Measurements from ENCODE around the gene LPCAT3.

The LPCAT3 gene

DNA sequence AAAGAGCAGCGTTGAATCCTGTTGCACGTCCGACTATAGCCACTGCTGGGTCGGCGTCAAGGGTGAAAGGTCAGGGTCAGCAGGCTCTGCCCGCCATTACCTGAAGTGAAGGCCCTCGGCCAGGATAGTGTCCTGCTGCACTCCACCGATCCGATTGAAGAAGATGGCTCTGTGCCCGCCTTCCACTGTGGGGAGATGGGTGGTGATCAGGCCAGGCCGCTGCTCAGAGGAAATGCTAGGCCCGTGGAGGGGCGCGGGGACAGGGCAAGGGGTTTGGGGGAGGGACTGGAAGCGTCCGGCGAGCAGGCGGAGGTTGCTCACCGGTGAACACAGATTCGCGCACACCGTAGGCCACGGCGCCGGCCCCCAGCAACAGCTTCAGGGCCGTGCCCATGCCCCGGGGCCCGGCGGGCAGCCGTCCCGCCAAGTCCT is 48.2 kb downstream of the LPCAT3 start:
- Histone ChIP-seq H3K9ac (ENCODE audit: low read depth, low read length) (peak overlapping the region; percentile 94), H3K36me3 (ENCODE audit: insufficient read depth, low read length) (peaks cover 39% of the 10 kb centered on the region)

DNA sequence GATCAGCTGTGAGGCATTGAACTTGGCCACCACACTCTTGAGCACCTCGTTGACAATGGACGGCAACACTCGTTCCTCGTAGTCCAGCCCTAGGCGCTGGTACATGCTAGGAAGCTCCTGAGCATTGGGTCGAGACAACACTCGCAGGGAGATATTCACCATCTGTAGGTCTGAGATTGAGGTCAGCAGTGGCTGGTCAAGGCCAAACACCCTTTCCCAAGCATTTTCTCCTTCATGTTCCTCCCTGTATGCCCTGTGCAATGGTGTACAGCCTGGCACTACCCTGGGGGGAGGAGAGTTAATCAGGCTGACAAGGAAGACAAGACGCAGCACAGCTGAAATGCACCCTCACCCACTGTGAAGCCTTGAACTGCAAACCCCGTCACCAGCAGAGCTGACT is 49.9 kb downstream of the LPCAT3 start:
- H3K36me3 ChIP-seq (ENCODE audit: insufficient read depth, low read length) = peaks cover 29% of the 10 kb centered on the region
- no peaks in the 10 kb centered on the region for H3K9me3 ChIP-seq (ENCODE audit: control insufficient read depth, insufficient read depth, low read length)
- no peak overlapping the region for H3K9ac ChIP-seq (ENCODE audit: low read depth, low read length)
- H3K4me1 ChIP-seq (ENCODE audit: insufficient read depth, low read length) = no peaks in the 10 kb centered on the region; the same call in 1 of the 2 replicates

More for the DNA sequence above, 48.2 kb downstream of the LPCAT3 start:
- Histone ChIP-seq H3K9me3 (ENCODE audit: control insufficient read depth, insufficient read depth, low read length) (no peaks in the 10 kb centered on the region), H3K4me1 (ENCODE audit: insufficient read depth, low read length) (no peaks in the 10 kb centered on the region; the same call in 1 of the 2 replicates)

DNA sequence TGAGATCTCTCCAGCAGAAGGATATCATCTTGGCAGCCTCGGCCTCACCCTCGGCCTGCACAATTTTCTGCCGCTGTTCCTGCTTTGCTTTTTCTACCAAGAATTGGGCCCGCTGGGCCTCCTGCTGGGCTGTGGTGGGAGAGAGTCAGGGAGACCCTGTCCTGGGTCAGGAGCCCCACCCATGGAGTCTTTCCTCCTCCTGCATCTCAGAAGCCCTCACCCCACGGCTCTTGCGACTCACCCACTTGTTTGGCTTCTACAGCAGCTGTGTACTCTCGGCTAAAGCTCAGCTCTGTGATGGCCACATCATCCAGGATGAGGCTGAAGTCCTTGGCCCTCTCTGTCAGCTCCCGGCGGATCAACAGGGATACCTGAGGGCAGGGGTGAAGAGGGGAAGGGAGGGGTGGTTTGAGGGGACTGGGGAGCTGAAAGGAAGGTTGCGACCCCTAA is 50.6 kb downstream of the LPCAT3 start:
- Histone ChIP-seq H3K4me1 (ENCODE audit: insufficient read depth, low read length) (peaks cover 1% of the 10 kb centered on the region; the same call in 1 of the 2 replicates), H3K9me3 (ENCODE audit: control insufficient read depth, insufficient read depth, low read length) (no peaks in the 10 kb centered on the region), H3K36me3 (ENCODE audit: insufficient read depth, low read length) (peaks cover 29% of the 10 kb centered on the region), H3K9ac (ENCODE audit: low read depth, low read length) (no peak overlapping the region)

DNA sequence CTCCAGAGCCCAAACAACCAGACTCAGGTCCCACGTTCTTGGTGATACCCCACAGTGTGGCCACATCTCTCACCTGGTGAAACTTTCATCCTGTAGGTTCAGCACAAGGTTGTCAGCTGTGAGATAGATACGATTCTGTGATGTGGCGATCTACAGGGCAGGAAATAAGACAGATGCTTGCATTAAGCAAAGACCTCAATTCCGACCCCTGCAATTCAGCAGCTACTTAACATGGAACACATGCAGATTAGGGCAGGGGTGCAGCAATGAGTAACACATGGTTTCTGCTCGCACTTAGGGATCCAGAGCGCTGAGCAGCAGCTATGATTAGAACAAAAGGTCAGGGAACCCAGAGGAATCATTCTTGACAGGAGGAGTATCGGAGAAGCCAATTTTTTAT is 51.9 kb downstream of the LPCAT3 start:
- H3K36me3 ChIP-seq (ENCODE audit: insufficient read depth, low read length) = peaks cover 29% of the 10 kb centered on the region
- peaks cover 8% of the 10 kb centered on the region; the same call in 1 of the 2 replicates for H3K4me1 ChIP-seq (ENCODE audit: insufficient read depth, low read length)
- H3K9ac ChIP-seq (ENCODE audit: low read depth, low read length) = no peak overlapping the region
- no peaks in the 10 kb centered on the region for H3K9me3 ChIP-seq (ENCODE audit: control insufficient read depth, insufficient read depth, low read length)

DNA sequence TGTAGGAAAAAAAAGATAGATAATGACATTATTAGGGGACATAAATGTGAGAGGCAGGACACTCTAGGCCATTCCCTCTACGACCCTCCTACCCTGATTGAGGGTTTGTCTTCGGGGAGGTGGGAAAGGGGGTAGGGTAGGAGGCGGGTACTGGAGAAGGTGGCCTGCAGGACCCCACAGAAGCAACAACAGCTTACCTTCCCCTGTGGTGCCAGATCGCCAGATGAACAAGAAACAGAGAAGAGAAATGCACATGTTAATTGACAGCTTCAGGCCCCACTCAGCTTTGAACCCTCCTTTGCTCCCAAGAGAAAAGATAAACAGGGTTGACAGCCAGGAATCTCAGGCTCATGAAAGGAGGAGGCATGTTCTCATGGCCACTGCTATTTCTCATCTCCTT is 52.6 kb downstream of the LPCAT3 start:
- Histone ChIP-seq H3K36me3 (ENCODE audit: insufficient read depth, low read length) (peaks cover 29% of the 10 kb centered on the region), H3K4me1 (ENCODE audit: insufficient read depth, low read length) (peaks cover 15% of the 10 kb centered on the region; the same call in 1 of the 2 replicates), H3K9me3 (ENCODE audit: control insufficient read depth, insufficient read depth, low read length) (no peaks in the 10 kb centered on the region), H3K9ac (ENCODE audit: low read depth, low read length) (no peak overlapping the region)

DNA sequence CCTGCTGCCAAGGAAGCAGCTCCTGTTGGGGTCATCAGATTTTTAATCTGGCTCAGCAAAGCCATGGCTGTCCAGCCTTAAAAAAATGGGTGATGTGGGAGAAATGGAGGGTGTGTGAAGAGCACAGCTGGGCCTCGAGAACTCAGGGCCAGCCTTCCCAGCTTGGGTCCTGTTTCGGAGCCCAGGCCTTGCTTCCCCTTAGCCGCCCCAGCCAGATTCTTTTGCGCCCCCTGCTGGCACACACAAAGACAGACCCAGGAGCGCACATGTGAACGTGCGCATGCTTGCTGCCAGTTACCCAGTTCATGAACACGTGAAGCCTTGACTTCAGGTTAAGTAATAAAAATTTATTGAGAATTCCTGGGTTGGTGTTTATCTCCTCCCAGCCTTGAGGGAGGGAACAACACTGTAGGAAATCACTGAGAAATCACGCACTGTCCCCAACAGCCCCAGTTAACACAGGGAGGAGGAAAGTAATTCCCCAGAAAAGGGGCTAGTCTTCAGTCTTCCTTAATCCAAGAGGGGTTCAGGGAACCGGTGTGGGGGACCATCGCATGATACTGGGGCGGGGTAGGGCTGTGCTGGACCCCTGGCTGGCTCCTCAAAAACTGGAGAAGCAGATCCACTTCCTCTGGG is 53.1 kb downstream of the LPCAT3 start:
- peaks cover 15% of the 10 kb centered on the region; the same call in 1 of the 2 replicates for H3K4me1 ChIP-seq (ENCODE audit: insufficient read depth, low read length)
- peaks cover 29% of the 10 kb centered on the region for H3K36me3 ChIP-seq (ENCODE audit: insufficient read depth, low read length)

DNA sequence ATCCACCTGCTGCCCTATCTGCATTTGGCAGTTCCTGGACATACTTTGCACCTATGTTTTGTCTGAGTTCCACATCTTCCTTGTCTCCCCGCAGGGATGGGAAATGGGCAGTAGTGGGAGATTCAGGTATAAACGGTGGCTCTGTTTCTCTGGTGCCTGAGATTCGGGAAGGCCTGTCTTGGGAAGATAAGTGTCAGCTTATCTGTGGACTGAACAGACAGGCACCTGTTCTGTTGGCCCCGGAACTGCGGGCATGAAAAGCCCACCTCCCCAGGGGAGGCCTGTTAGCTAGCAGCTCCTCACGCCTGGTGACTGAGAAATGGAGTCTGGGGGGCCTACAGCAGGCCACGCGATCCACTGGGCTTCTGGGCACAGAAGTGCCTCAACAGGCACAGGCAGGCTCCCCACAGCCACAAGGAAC is 53.7 kb downstream of the LPCAT3 start:
- no peak overlapping the region for H3K9ac ChIP-seq (ENCODE audit: low read depth, low read length)
- peaks cover 15% of the 10 kb centered on the region; the same call in 1 of the 2 replicates for H3K4me1 ChIP-seq (ENCODE audit: insufficient read depth, low read length)
- H3K36me3 ChIP-seq (ENCODE audit: insufficient read depth, low read length) = peaks cover 29% of the 10 kb centered on the region
- H3K9me3 ChIP-seq (ENCODE audit: control insufficient read depth, insufficient read depth, low read length) = no peaks in the 10 kb centered on the region

More for the DNA sequence above, 53.1 kb downstream of the LPCAT3 start:
- no peak overlapping the region for H3K9ac ChIP-seq (ENCODE audit: low read depth, low read length)
- no peaks in the 10 kb centered on the region for H3K9me3 ChIP-seq (ENCODE audit: control insufficient read depth, insufficient read depth, low read length)

DNA sequence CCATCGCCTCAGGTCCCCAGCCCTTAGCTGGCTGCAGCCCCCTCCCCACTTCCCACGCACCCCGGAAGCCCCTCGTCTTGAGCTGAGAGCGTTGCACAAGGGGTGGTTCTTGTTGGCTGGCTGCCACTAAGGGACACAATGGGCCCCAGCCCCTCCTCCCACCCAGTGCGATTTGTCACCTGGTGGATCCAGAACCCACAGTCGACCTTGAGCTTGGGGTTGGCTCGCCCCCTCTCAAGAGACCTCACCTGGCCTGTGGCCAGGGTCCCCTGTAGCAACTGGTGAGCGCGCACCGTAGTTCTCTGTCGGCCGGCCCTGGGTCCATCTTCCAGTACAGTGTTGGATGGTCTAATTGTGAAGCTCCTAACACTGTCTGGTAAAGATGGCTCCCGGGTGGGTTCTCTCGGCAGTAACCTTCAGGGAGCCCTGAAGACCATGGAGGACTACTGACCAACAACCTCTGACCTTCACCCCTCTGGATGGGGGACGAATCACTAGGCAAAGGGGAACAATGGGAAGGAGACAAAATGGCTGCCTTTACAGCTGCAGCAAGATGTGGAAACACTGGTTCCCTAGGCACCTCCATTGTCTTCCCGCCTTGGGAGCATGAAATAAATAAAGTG is 54.4 kb downstream of the LPCAT3 start:
- H3K4me1 ChIP-seq (ENCODE audit: insufficient read depth, low read length) = peaks cover 15% of the 10 kb centered on the region; the same call in 1 of the 2 replicates
- peak overlapping the region; percentile 74 for H3K9ac ChIP-seq (ENCODE audit: low read depth, low read length)
- H3K36me3 ChIP-seq (ENCODE audit: insufficient read depth, low read length) = peaks cover 24% of the 10 kb centered on the region
- H3K9me3 ChIP-seq (ENCODE audit: control insufficient read depth, insufficient read depth, low read length) = no peaks in the 10 kb centered on the region

DNA sequence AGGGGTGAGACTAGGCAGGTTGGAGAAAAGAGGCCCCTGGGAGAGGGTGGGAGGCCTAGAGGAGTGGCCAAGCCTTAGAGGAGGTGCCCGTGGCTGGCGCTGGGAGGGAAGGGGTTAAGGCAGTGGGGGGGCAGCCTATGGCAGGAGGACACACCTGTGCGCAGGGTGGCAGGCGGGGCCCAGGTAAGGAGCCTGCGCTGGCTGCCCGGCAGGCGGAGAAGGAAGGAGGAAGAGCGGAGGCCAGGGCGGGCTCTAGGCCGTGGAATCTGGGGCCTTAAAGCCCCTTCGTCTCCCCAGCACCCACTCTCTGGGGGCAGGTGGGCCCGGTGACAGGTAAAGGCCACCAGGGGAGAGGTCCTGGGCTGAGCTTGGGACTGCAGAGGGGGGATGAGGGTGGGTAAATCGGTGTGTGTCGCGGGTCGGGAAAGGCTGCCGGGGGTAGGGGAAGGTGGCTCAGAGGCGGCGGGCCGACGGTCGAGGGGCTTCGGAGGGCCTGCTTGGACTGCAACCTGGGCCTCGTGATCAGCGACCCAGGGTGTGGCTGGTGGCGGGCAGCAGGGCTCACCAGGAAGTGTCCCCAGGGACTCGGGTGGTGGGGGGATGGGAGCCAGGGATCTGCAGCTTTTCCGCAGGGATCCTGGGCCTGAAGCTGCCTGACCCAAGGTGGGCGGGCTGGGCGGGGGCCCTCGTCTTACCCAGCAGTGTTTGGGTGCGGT is 55.1 kb downstream of the LPCAT3 start:
- Histone ChIP-seq H3K9ac (ENCODE audit: low read depth, low read length) (peak overlapping the region; percentile 74), H3K9me3 (ENCODE audit: control insufficient read depth, insufficient read depth, low read length) (no peaks in the 10 kb centered on the region), H3K4me1 (ENCODE audit: insufficient read depth, low read length) (peaks cover 15% of the 10 kb centered on the region; the same call in 1 of the 2 replicates), H3K36me3 (ENCODE audit: insufficient read depth, low read length) (peaks cover 17% of the 10 kb centered on the region)

DNA sequence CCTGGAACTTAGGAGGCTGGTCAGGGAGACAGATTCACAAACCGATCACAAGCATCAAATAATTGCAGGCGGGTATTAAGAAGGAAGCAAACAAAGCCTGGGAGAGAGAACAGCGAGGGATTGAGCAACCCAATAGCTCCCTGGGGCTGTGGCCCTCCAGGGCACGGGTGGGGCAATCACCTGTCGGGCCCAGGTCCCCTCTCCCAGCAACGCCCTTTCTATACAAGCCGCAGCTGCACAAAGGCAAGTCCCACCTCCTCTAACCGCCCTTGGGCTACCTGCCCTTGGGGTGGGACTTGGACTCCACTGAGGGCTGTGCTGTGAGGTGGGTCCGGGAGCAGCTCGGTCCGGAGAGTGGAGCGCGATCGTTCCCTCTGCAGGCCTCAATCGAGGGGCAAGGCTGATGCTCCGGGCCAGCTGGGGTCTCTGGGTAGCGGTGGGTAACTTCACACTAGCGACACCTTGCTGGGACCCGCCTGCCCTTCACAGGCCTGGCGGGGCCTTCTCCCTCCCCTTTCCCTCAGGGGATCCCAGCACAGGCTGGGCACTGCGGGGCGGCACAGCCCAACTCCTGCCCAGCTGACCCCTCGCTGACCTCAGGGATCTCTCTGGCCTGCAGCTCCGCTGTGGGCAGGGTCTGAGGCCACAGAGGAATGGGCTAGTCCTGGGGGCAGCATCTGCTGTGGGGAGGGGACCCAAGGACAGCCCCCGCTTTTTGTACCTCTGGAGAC is 55.8 kb downstream of the LPCAT3 start:
- H3K9me3 ChIP-seq (ENCODE audit: control insufficient read depth, insufficient read depth, low read length) = no peaks in the 10 kb centered on the region
- H3K36me3 ChIP-seq (ENCODE audit: insufficient read depth, low read length) = peaks cover 10% of the 10 kb centered on the region
- peak overlapping the region; percentile 74 for H3K9ac ChIP-seq (ENCODE audit: low read depth, low read length)
- peaks cover 15% of the 10 kb centered on the region; the same call in 1 of the 2 replicates for H3K4me1 ChIP-seq (ENCODE audit: insufficient read depth, low read length)

DNA sequence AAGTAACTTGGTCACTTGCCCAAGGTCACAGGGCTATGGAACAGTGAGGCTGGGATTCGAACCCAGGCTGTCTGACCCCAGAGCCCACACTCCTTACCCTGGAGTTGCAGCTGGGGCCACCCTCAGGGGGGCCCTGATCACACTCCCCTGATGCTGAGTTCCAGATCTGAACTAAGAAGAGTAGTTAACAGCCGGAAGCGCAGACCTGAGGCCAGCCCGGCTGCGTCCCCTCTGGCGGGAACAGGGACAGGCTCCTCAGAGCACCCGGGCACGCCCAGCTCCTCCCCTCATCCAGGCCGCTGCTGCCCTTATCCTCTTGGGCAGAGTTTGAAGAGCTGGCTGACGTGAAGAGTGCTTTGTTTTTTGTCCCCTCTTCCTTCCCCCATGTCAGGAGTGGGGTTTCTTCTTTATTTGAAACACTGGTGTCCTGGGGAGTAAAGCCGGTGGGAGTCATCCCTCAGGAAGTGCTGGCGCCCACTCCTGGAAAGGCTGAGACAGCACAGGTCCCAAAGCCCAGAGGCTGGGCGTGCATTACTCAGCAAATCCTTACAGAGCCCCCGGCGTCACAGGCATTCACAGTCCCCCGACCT is 56.5 kb downstream of the LPCAT3 start:
- Histone ChIP-seq H3K9ac (ENCODE audit: low read depth, low read length) (peak overlapping the region; percentile 74), H3K36me3 (ENCODE audit: insufficient read depth, low read length) (peaks cover 10% of the 10 kb centered on the region; the same call in 1 of the 2 replicates), H3K4me1 (ENCODE audit: insufficient read depth, low read length) (peaks cover 15% of the 10 kb centered on the region; the same call in 1 of the 2 replicates), H3K9me3 (ENCODE audit: control insufficient read depth, insufficient read depth, low read length) (no peaks in the 10 kb centered on the region)

DNA sequence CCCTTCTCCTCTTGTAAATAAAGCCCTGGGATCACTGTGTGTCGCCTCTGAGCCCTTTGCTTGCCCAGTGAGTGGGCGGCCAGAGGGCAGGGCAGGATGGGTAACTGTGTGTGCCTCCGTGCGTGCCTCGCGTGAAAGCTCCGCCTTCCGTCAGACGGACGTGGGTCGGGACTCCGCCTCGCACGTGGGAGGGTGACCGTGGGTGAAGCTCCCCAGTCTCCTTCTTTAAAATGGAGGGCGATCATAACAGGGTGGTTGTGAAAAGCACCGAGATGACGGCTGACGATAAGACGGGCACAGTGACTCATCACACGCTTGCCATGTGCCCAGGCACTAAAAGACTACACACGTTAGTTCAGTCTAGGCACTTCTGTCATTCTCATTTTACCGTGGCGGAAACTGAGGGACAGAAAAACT is 57.0 kb downstream of the LPCAT3 start:
- peak overlapping the region; percentile 74 for H3K9ac ChIP-seq (ENCODE audit: low read depth, low read length)
- peaks cover 6% of the 10 kb centered on the region; the same call in 1 of the 2 replicates for H3K36me3 ChIP-seq (ENCODE audit: insufficient read depth, low read length)
- H3K9me3 ChIP-seq (ENCODE audit: control insufficient read depth, insufficient read depth, low read length) = no peaks in the 10 kb centered on the region
- H3K4me1 ChIP-seq (ENCODE audit: insufficient read depth, low read length) = peaks cover 15% of the 10 kb centered on the region; the same call in 1 of the 2 replicates

DNA sequence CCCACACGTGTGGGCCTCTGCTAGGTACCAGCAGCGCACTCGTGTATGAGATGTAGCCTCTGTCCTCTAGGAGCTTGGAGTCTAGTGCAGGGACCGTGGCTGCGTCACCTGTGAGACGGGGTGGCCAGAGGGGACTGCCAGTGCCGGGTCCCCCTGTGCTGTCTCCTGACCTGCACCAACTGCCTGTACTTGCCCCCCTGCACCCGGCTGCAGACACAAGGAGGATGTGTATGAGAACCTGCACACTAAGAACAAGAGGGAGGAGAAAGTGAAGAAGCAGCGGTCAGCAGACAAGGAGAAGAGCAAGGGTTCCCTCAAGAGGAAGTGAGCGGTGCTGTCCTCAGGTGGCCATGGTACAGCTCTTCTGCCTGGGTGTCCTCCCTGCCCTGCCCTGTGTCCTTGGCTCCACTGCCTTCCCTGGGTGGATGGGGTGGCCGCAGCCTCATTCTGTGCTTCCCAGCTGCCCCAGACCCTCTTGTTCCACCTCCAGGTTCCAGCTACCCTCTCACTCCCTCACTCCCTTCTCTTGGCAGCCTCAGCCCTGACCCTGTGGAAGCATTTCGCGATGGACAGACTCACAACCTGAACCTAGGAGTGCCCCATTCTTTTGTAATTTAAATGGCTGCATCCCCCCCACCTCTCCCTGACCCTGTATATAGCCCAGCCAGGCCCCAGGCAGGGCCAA is 57.5 kb downstream of the LPCAT3 start:
- H3K36me3 ChIP-seq (ENCODE audit: insufficient read depth, low read length) = 0 out of 2 replicates have a peak, but pooled peaks cover under 1% of the 10 kb centered on the region
- no peaks in the 10 kb centered on the region for H3K9me3 ChIP-seq (ENCODE audit: control insufficient read depth, insufficient read depth, low read length)
- H3K9ac ChIP-seq (ENCODE audit: low read depth, low read length) = peak overlapping the region; percentile 74
- H3K4me1 ChIP-seq (ENCODE audit: insufficient read depth, low read length) = peaks cover 15% of the 10 kb centered on the region; the same call in 1 of the 2 replicates
